ENCODE results near the gene SDK1.

The SDK1 gene

DNA sequence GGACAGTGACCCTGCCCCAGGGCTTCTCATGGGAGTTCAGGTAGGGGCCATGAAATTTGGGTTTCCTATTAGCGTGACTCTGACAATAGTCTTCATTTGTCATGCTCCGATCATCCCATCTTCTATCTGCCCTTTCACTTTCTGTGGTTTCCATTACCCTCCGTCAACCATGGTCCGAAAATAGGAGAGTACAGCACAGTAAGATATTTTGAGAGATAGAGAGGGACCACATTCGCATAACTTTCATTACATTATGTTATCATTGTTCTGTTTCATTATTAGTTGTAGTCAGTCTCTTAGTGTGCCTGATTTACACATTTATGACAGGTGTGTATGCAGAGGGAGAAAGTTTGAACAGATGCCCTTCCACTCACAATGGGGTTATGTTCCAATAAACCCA, 649.2 kb downstream of the SDK1 start:
- Histone ChIP-seq H3K27me3 (ENCODE audit: insufficient read depth, low read length) (no peaks in the 10 kb centered on the region), H3K27ac (ENCODE audit: low read depth, low read length) (no peak overlapping the region), H2AFZ (ENCODE audit: insufficient read depth, low read length, poor library complexity) (no peak overlapping the region), H2BK120ac (ENCODE audit: insufficient read depth, low read length, poor library complexity) (no peak overlapping the region), H4K12ac (ENCODE audit: low read depth, low read length) (no peak overlapping the region), H2BK12ac (ENCODE audit: low read length) (no peak overlapping the region), H3K23ac (ENCODE audit: low read length) (no peak overlapping the region), H3K14ac (ENCODE audit: low read length) (no peak overlapping the region), H3K79me2 (ENCODE audit: control insufficient read depth, insufficient read depth, low read length, poor library complexity) (no peaks in the 10 kb centered on the region), H3K4me3 (ENCODE audit: low read depth, low read length) (no peak overlapping the region), H3K36me3 (ENCODE audit: control insufficient read depth in 1 of 2, insufficient read depth in 2 of 2, low read length in 2 of 2) (peaks cover 14 to 15% of the 10 kb centered on the region in 2 experiments), H2AK5ac (ENCODE audit: low read length) (no peak overlapping the region), H3K79me1 (ENCODE audit: low read length) (no peaks in the 10 kb centered on the region), H4K8ac (ENCODE audit: low read depth, low read length) (no peak overlapping the region), H3K4me1 (ENCODE audit: control insufficient read depth in 1 of 2, insufficient read depth in 2 of 2, low read length in 2 of 2) (peaks cover 3 to 5% of the 10 kb centered on the region in 2 experiments), H3K9me3 (ENCODE audit: insufficient read depth, low read depth, low read length) (no peaks in the 10 kb centered on the region), H2BK5ac (ENCODE audit: low read depth, low read length, poor library complexity) (no peak overlapping the region), H3K9ac (ENCODE audit: low read length) (no peak overlapping the region), H3K4ac (ENCODE audit: low read depth, low read length) (no peak overlapping the region), H3K4me2 (ENCODE audit: low read length) (no peak overlapping the region), H4K91ac (ENCODE audit: low read depth, low read length) (no peak overlapping the region), H3K18ac (ENCODE audit: low read length) (no peak overlapping the region)
- DNase-seq: no peak
- WGBS (ENCODE audit: extremely low coverage, insufficient coverage, insufficient read length): no CpG with 5 or more reads among the region's 5 CpGs

DNA sequence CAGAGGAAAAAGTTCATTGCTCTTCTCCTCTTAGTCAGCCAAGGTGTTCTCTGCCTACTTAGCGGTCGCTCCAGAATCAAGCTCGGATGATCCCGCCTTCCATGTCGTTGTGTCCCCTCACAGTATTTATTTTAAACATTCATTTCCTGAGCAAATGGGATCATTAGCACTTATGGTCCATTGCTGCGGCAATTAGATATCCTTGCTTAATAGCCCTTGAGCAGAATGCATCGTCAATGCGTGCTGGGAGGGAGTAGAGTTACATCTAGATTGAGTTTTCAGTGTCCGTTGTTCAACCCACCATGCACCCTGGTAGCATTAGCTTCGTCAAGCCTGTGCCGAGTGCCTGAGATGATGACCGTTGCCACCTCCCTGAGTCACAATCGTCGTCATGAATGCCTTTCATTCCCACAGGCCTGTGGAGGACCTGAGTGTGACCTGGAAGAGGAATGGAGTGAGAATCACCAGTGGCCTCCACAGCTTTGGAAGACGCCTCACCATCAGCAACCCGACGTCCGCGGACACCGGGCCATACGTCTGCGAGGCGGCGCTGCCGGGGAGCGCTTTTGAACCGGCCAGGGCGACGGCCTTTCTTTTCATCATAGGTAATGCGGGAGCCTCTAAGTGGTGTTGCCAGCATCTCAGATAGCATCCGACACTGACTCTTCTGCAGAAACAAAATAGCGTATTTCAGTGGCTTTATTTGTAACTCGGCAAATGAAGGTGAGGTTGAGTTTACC, 650.4 kb downstream of the SDK1 start:
- Histone ChIP-seq H3K23ac (ENCODE audit: low read length) (no peak overlapping the region), H3K4me1 (ENCODE audit: control insufficient read depth in 1 of 2, insufficient read depth in 2 of 2, low read length in 2 of 2) (peaks cover 7 to 9% of the 10 kb centered on the region in 2 experiments), H3K4ac (ENCODE audit: low read depth, low read length) (no peak overlapping the region), H2BK12ac (ENCODE audit: low read length) (no peak overlapping the region), H3K27me3 (ENCODE audit: insufficient read depth, low read length) (no peaks in the 10 kb centered on the region), H4K91ac (ENCODE audit: low read depth, low read length) (no peak overlapping the region), H3K36me3 (ENCODE audit: control insufficient read depth in 1 of 2, insufficient read depth in 2 of 2, low read length in 2 of 2) (peaks cover 17 to 23% of the 10 kb centered on the region in 2 experiments), H2AK5ac (ENCODE audit: low read length) (no peak overlapping the region), H3K18ac (ENCODE audit: low read length) (no peak overlapping the region), H3K4me3 (ENCODE audit: low read depth, low read length) (peak overlapping the region; percentile 5), H3K79me2 (ENCODE audit: control insufficient read depth, insufficient read depth, low read length, poor library complexity) (no peaks in the 10 kb centered on the region), H3K9ac (ENCODE audit: low read length) (no peak overlapping the region), H3K14ac (ENCODE audit: low read length) (no peak overlapping the region), H3K4me2 (ENCODE audit: low read length) (no peak overlapping the region), H3K9me3 (ENCODE audit: insufficient read depth, low read depth, low read length) (no peaks in the 10 kb centered on the region), H4K8ac (ENCODE audit: low read depth, low read length) (no peak overlapping the region), H3K27ac (ENCODE audit: low read depth, low read length) (no peak overlapping the region), H4K12ac (ENCODE audit: low read depth, low read length) (no peak overlapping the region), H2BK5ac (ENCODE audit: low read depth, low read length, poor library complexity) (no peak overlapping the region), H2BK120ac (ENCODE audit: insufficient read depth, low read length, poor library complexity) (no peak overlapping the region), H2AFZ (ENCODE audit: insufficient read depth, low read length, poor library complexity) (no peak overlapping the region), H3K79me1 (ENCODE audit: low read length) (no peaks in the 10 kb centered on the region)
- no CpG with 5 or more reads among the region's 33 CpGs for WGBS (ENCODE audit: extremely low coverage, insufficient coverage, insufficient read length)
- DNase-seq: peak in 1 of 2 donors; percentile 23

- no peak overlapping the region for H2AK5ac ChIP-seq (ENCODE audit: low read length)
Measured at GRCh38 chr7:3953133-3953532, 652.1 kb downstream of the SDK1 start.

GRCh38 chr7:3953946-3954345, 652.9 kb downstream of the SDK1 start:
- no peak overlapping the region for H3K4ac ChIP-seq (ENCODE audit: low read depth, low read length)
- no peak overlapping the region for H2AK5ac ChIP-seq (ENCODE audit: low read length)
- H2BK120ac ChIP-seq (ENCODE audit: insufficient read depth, low read length, poor library complexity): no peak overlapping the region
- H2BK5ac ChIP-seq (ENCODE audit: low read depth, low read length, poor library complexity): no peak overlapping the region
- no peak for DNase-seq
- H3K4me2 ChIP-seq (ENCODE audit: low read length): no peak overlapping the region
- H3K27me3 ChIP-seq (ENCODE audit: insufficient read depth, low read length): no peaks in the 10 kb centered on the region
- H3K9ac ChIP-seq (ENCODE audit: low read length): no peak overlapping the region
- no peak overlapping the region for H3K18ac ChIP-seq (ENCODE audit: low read length)
- H4K12ac ChIP-seq (ENCODE audit: low read depth, low read length): no peak overlapping the region
- H4K91ac ChIP-seq (ENCODE audit: low read depth, low read length): no peak overlapping the region
- no peak overlapping the region for H3K14ac ChIP-seq (ENCODE audit: low read length)
- no CpG with 5 or more reads among the region's 7 CpGs for WGBS (ENCODE audit: extremely low coverage, insufficient coverage, insufficient read length)
- no peak overlapping the region for H3K23ac ChIP-seq (ENCODE audit: low read length)
- H3K79me2 ChIP-seq (ENCODE audit: control insufficient read depth, insufficient read depth, low read length, poor library complexity): no peaks in the 10 kb centered on the region
- H2BK12ac ChIP-seq (ENCODE audit: low read length): no peak overlapping the region
- H3K9me3 ChIP-seq (ENCODE audit: insufficient read depth, low read depth, low read length): no peaks in the 10 kb centered on the region
- no peak overlapping the region for H3K27ac ChIP-seq (ENCODE audit: low read depth, low read length)
- H3K4me3 ChIP-seq (ENCODE audit: low read depth, low read length): no peak overlapping the region
- H3K36me3 ChIP-seq (ENCODE audit: control insufficient read depth in 1 of 2, insufficient read depth in 2 of 2, low read length in 2 of 2): peaks cover 19 to 30% of the 10 kb centered on the region in 2 experiments
- H3K4me1 ChIP-seq (ENCODE audit: control insufficient read depth in 1 of 2, insufficient read depth in 2 of 2, low read length in 2 of 2): peaks cover 4% of the 10 kb centered on the region in 2 experiments
- H3K79me1 ChIP-seq (ENCODE audit: low read length): no peaks in the 10 kb centered on the region
- no peak overlapping the region for H2AFZ ChIP-seq (ENCODE audit: insufficient read depth, low read length, poor library complexity)
- H4K8ac ChIP-seq (ENCODE audit: low read depth, low read length): no peak overlapping the region

More at GRCh38 chr7:3953133-3953532, 652.1 kb downstream of the SDK1 start:
- no peak overlapping the region for H3K14ac ChIP-seq (ENCODE audit: low read length)
- H4K91ac ChIP-seq (ENCODE audit: low read depth, low read length): no peak overlapping the region
- H3K23ac ChIP-seq (ENCODE audit: low read length): no peak overlapping the region
- H3K4ac ChIP-seq (ENCODE audit: low read depth, low read length): no peak overlapping the region
- H3K18ac ChIP-seq (ENCODE audit: low read length): no peak overlapping the region
- H3K27me3 ChIP-seq (ENCODE audit: insufficient read depth, low read length): no peaks in the 10 kb centered on the region
- no peaks in the 10 kb centered on the region for H3K9me3 ChIP-seq (ENCODE audit: insufficient read depth, low read depth, low read length)
- H4K8ac ChIP-seq (ENCODE audit: low read depth, low read length): no peak overlapping the region
- H3K4me2 ChIP-seq (ENCODE audit: low read length): no peak overlapping the region
- no peak overlapping the region for H2AFZ ChIP-seq (ENCODE audit: insufficient read depth, low read length, poor library complexity)
- H3K4me1 ChIP-seq (ENCODE audit: control insufficient read depth in 1 of 2, insufficient read depth in 2 of 2, low read length in 2 of 2): peaks cover 7 to 9% of the 10 kb centered on the region in 2 experiments
- H3K79me1 ChIP-seq (ENCODE audit: low read length): no peaks in the 10 kb centered on the region
- no peak for DNase-seq
- no peak overlapping the region for H2BK120ac ChIP-seq (ENCODE audit: insufficient read depth, low read length, poor library complexity)
- H3K79me2 ChIP-seq (ENCODE audit: control insufficient read depth, insufficient read depth, low read length, poor library complexity): no peaks in the 10 kb centered on the region
- H2BK5ac ChIP-seq (ENCODE audit: low read depth, low read length, poor library complexity): no peak overlapping the region
- H3K36me3 ChIP-seq (ENCODE audit: control insufficient read depth in 1 of 2, insufficient read depth in 2 of 2, low read length in 2 of 2): peaks cover 19 to 28% of the 10 kb centered on the region in 2 experiments
- H2BK12ac ChIP-seq (ENCODE audit: low read length): no peak overlapping the region
- no peak overlapping the region for H3K9ac ChIP-seq (ENCODE audit: low read length)
- no peak overlapping the region for H3K27ac ChIP-seq (ENCODE audit: low read depth, low read length)
- no CpG with 5 or more reads among the region's 6 CpGs for WGBS (ENCODE audit: extremely low coverage, insufficient coverage, insufficient read length)
- no peak overlapping the region for H3K4me3 ChIP-seq (ENCODE audit: low read depth, low read length)
- no peak overlapping the region for H4K12ac ChIP-seq (ENCODE audit: low read depth, low read length)

All from trophoblast cell (in vitro differentiated cells and primary cell).